Astrocyte (in vitro differentiated cells and primary cell): Measurements from ENCODE around the gene ATP12A. TPM values are rescaled to one million over a fixed set of nuclear protein-coding genes. Genes with fewer than 3 reads are reported as not detected.

Source experiments
- DNase-seq: peaks from one replicate; pipeline ENCODE4 v3.0.0-alpha.2; 2010; ENCODE audit warnings: low read depth
- FAIRE-seq: peaks from 2 replicates; lab custom pipeline; 2011; peaks lifted over from hg19 to GRCh38; lab: Jason Lieb, UNC
- H2AFZ ChIP-seq: 2 replicates; pipeline ENCODE4 v1.6.0; 2012; ENCODE audit warnings: low read depth, low read length, inconsistent platforms
- H3K27ac ChIP-seq: 2 replicates; pipeline ENCODE4 v1.5.1; 2011; ENCODE audit warnings: low read depth, low read length, inconsistent platforms
- H3K27me3 ChIP-seq: 2 replicates; pipeline ENCODE4 v1.6.0; 2011; ENCODE audit warnings: low read length, inconsistent platforms; ENCODE audit not compliant: insufficient read depth
- H3K36me3 ChIP-seq: 2 replicates; pipeline ENCODE4 v1.5.1; 2011; ENCODE audit warnings: low read length, inconsistent platforms; ENCODE audit not compliant: insufficient read depth
- H3K4me1 ChIP-seq: 2 replicates; pipeline ENCODE4 v1.5.1; 2011; ENCODE audit warnings: low read length, inconsistent platforms; ENCODE audit not compliant: insufficient read depth
- H3K4me2 ChIP-seq: 2 replicates; pipeline ENCODE4 v1.6.0; 2012; ENCODE audit warnings: low read length, inconsistent platforms
- H3K4me3 ChIP-seq: 2 replicates; pipeline ENCODE4 v1.5.1; 2011; ENCODE audit warnings: low read depth, mild to moderate bottlenecking, low read length, inconsistent platforms; ENCODE audit not compliant: insufficient read depth
- H3K79me2 ChIP-seq: 2 replicates; pipeline ENCODE4 v1.6.0; 2012; ENCODE audit warnings: mild to moderate bottlenecking, low read length, inconsistent platforms; ENCODE audit not compliant: insufficient read depth
- H3K9ac ChIP-seq: 2 replicates; pipeline ENCODE4 v1.6.0; 2012; ENCODE audit warnings: mild to moderate bottlenecking, low read length, inconsistent platforms
- H3K9me3 ChIP-seq: 2 replicates; pipeline ENCODE4 v1.5.1; 2012; ENCODE audit warnings: low read depth, mild to moderate bottlenecking, low read length, inconsistent platforms; ENCODE audit not compliant: insufficient read depth
- H4K20me1 ChIP-seq: 2 replicates; pipeline ENCODE4 v1.6.0; 2012; ENCODE audit warnings: low read length, inconsistent platforms; ENCODE audit not compliant: insufficient read depth
- H3K27ac Mint-ChIP-seq: one replicate; pipeline ENCODE4 v1.8.0; 2021; ENCODE audit warnings: mild to moderate bottlenecking, mixed read lengths; ENCODE audit not compliant: unreplicated experiment
- H3K27me3 Mint-ChIP-seq: one replicate; pipeline ENCODE4 v1.8.0; 2021; ENCODE audit warnings: low read depth, mixed read lengths; ENCODE audit not compliant: unreplicated experiment
- H3K36me3 Mint-ChIP-seq: one replicate; pipeline ENCODE4 v1.8.0; 2021; ENCODE audit warnings: low read depth, mixed read lengths; ENCODE audit not compliant: unreplicated experiment
- H3K4me1 Mint-ChIP-seq: one replicate; pipeline ENCODE4 v1.8.0; 2021; ENCODE audit warnings: low read depth, mixed read lengths; ENCODE audit not compliant: unreplicated experiment
- H3K4me3 Mint-ChIP-seq: one replicate; pipeline ENCODE4 v1.8.0; 2021; ENCODE audit warnings: mild to moderate bottlenecking, moderate library complexity, mixed read lengths; ENCODE audit not compliant: unreplicated experiment
- H3K9me3 Mint-ChIP-seq: one replicate; pipeline ENCODE4 v1.8.0; 2021; ENCODE audit warnings: mild to moderate bottlenecking, mixed read lengths; ENCODE audit not compliant: unreplicated experiment
- EZH2 ChIP-seq: IDR thresholded peaks from 2 replicates; pipeline ENCODE4 v1.6.1; 2012; ENCODE audit warnings: mild to moderate bottlenecking, low read length, inconsistent platforms; ENCODE audit not compliant: insufficient read depth
- total RNA-seq: library from RNA; stranded (reverse); gene quantifications from 2 replicates; pipeline ENCODE4 v1.2.1, GENCODE V29; 2021
- TF ChIP-seq, protein P1 (sequence below): IDR thresholded peaks from 2 replicates; pipeline ENCODE4 v1.5.1; 2011; ENCODE audit warnings: low read depth, mild to moderate bottlenecking, inconsistent platforms, low read length, moderate library complexity; ENCODE audit not compliant: insufficient read depth

ATP12A gene
- total RNA-seq, 1 donor from 2014 or later = not detected

- H3K27me3 Mint-ChIP-seq = peaks cover 28% of the 10 kb centered on the region
- H3K9me3 Mint-ChIP-seq = peaks cover under 1% of the 10 kb centered on the region
- no peak overlapping the region for H3K4me3 Mint-ChIP-seq
- no peak for TF ChIP-seq EZH2
- Histone ChIP-seq H3K79me2 (no peaks in the 10 kb centered on the region), H3K4me1 (no peaks in the 10 kb centered on the region), H3K9me3 (no peaks in the 10 kb centered on the region), H3K4me2 (no peak overlapping the region), H2AFZ (no peak overlapping the region), H3K9ac (no peak overlapping the region), H3K27me3 (no peaks in the 10 kb centered on the region), H3K36me3 (no peaks in the 10 kb centered on the region), H3K27ac (no peak overlapping the region), H3K4me3 (no peak overlapping the region), H4K20me1 (no peaks in the 10 kb centered on the region)
- no peaks in the 10 kb centered on the region for H3K4me1 Mint-ChIP-seq
- H3K36me3 Mint-ChIP-seq = no peaks in the 10 kb centered on the region
- DNase-seq (no peak), FAIRE-seq (no peak)
- no peak overlapping the region for H3K27ac Mint-ChIP-seq
Measured at GRCh38 chr13:24709186-24709913, 29.1 kb downstream of the ATP12A start.

- Histone ChIP-seq H3K4me3 (no peak overlapping the region), H3K36me3 (no peaks in the 10 kb centered on the region), H3K9ac (no peak overlapping the region), H4K20me1 (no peaks in the 10 kb centered on the region), H3K79me2 (no peaks in the 10 kb centered on the region), H2AFZ (no peak overlapping the region), H3K4me2 (no peak overlapping the region), H3K27ac (no peak overlapping the region), H3K27me3 (no peaks in the 10 kb centered on the region), H3K4me1 (no peaks in the 10 kb centered on the region), H3K9me3 (no peaks in the 10 kb centered on the region)
- Mint-ChIP-seq H3K4me1 (no peaks in the 10 kb centered on the region), H3K9me3 (no peaks in the 10 kb centered on the region), H3K27ac (no peak overlapping the region), H3K27me3 (peaks cover 19% of the 10 kb centered on the region), H3K4me3 (no peak overlapping the region), H3K36me3 (no peaks in the 10 kb centered on the region)
- DNase-seq (peak; percentile 14), FAIRE-seq (no peak)
- no peak for TF ChIP-seq EZH2
- TF ChIP-seq, protein P1, sequence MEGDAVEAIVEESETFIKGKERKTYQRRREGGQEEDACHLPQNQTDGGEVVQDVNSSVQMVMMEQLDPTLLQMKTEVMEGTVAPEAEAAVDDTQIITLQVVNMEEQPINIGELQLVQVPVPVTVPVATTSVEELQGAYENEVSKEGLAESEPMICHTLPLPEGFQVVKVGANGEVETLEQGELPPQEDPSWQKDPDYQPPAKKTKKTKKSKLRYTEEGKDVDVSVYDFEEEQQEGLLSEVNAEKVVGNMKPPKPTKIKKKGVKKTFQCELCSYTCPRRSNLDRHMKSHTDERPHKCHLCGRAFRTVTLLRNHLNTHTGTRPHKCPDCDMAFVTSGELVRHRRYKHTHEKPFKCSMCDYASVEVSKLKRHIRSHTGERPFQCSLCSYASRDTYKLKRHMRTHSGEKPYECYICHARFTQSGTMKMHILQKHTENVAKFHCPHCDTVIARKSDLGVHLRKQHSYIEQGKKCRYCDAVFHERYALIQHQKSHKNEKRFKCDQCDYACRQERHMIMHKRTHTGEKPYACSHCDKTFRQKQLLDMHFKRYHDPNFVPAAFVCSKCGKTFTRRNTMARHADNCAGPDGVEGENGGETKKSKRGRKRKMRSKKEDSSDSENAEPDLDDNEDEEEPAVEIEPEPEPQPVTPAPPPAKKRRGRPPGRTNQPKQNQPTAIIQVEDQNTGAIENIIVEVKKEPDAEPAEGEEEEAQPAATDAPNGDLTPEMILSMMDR = no peak
Measured at GRCh38 chr13:24713022-24713421, 32.8 kb downstream of the ATP12A start.

DNA sequence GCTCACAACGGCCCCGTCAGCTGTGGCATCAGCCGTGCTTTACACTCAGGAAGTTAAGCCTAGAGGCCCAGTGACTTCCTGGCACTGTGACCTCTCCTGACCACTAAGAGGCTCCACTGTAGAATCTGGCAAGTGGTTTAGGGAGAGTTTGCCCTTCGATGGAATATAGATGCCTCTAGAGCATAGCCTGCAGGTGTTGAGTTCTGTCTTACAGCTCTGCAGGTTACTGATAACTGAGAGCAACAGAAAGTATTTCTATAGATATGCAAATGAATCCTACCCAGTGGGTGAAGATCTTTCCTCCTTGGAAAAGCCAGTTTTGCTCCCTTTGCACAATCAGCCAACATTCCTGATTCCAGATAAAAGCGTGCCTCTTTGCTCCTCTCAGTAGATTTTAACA, 35.8 kb downstream of the ATP12A start:
- Mint-ChIP-seq H3K4me1 (no peaks in the 10 kb centered on the region), H3K27ac (no peak overlapping the region), H3K4me3 (no peak overlapping the region), H3K9me3 (no peaks in the 10 kb centered on the region), H3K36me3 (no peaks in the 10 kb centered on the region), H3K27me3 (peaks cover 29% of the 10 kb centered on the region)
- Histone ChIP-seq H4K20me1 (no peaks in the 10 kb centered on the region), H3K9me3 (no peaks in the 10 kb centered on the region), H3K4me3 (no peak overlapping the region), H2AFZ (no peak overlapping the region), H3K36me3 (no peaks in the 10 kb centered on the region), H3K27ac (no peak overlapping the region), H3K9ac (no peak overlapping the region), H3K4me2 (no peak overlapping the region), H3K4me1 (no peaks in the 10 kb centered on the region), H3K27me3 (no peaks in the 10 kb centered on the region), H3K79me2 (no peaks in the 10 kb centered on the region)
- TF ChIP-seq, protein P1 = no peak
- TF ChIP-seq EZH2 = no peak
- DNase-seq (no peak), FAIRE-seq (no peak)
